Stimulated activated CD4-positive, alpha-beta T cell treated with anti-CD3 and anti-CD28 coated beads, Interleukin-15, amount 100 ng/mL, for 24 hours (primary cell): Measurements from ENCODE around the gene ATP6V1G3.
"Not testable (repeated sequence)": the region's sequence is repeated elsewhere in the genome, so short reads cannot be mapped to it uniquely, and the experiment has no call there.

Source experiments
- DNase-seq: peaks from one replicate; pipeline ENCODE4 v3.0.0-alpha.2; 2020

The ATP6V1G3 gene, protein sequence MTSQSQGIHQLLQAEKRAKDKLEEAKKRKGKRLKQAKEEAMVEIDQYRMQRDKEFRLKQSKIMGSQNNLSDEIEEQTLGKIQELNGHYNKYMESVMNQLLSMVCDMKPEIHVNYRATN

DNA sequence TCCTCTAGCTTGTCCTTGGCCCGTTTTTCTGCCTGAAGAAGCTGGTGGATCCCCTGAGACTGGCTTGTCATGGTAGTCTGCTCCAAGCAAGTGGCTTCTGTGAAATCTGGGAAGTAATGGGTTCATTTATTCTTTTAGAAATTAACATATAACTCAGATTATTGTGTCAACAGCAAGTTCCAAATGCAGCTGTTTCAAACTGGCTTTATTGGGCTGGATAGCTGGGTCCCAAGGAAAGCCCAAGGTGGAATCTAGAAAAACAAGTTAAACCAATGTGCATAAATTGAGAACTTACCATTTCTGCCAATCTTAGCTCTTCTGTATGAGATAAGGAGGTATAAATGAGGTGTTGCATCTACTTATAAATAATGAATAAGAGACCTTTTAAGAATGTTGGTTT, at the start of gene ATP6V1G3:
ATP6V1G3 (minus strand) TSS at position 101 of the 400 bp plus-strand sequence; CDS start at position 71, 30 bp downstream.
- no peak for DNase-seq

DNA sequence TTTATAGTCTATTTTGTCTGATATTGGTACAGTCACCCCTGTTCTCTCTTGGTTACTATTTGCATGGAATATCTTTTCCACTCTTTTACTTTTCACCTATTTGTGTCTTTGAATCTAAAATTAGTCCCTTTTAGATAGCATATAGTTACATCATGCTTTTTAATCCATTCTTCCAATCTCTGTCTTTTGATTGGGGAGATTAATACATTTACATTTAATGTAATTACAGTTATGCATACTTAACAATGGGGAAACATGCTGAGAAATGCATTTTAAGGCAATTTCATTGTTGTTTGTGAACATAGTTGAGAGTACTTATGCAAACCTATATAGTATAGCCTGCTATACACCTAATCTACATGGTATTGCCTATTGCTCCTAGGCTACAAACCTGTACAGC, 48.4 kb upstream of the ATP6V1G3 start:
- no peak for DNase-seq

DNA sequence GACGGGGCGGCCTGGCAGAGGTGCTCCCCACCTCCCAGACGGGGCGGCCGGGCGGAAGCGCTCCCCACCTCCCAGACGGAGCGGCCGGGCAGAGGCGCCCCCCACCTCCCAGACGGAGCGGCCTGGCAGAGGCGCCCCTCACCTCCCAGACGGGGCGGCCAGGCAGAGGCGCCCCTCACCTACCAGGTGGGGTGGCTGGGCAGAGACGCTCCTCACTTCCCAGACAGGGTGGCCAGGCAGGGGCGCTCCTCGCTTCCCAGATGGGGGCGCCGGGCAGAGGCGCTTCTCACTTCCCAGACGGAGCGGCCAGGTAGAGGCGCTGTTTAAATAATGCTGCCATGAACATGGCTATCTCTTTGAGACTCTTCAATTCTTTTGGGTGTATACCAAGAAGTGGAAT, 43.7 kb upstream of the ATP6V1G3 start:
- no peak for DNase-seq

DNA sequence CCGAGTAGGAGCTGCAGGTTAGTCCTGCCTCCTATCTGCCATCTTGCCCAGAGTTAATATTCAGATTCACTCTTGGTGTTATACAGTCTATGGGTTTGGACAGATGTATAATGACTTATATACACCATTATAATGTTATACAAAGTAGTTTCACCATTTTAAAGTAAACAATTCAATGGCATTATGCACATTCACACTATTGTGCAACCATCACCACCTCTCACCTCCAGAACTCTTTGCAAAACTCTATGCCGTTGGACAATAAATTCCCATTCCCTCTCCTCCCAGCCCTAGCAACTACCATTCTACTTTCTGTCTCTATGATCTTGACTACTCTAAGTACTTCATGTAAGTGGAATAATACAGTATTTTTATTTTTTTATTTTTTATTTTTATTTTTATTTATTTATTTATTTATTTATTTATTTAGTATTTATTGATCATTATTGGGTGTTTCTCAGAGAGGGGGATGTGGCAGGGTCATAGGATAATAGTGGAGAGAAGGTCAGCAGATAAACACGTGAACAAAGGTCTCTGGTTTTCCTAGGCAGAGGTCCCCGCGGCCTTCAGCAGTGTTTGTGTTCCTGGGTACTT, 42.8 kb upstream of the ATP6V1G3 start:
- DNase-seq, result not testable (repeated sequence)

DNA sequence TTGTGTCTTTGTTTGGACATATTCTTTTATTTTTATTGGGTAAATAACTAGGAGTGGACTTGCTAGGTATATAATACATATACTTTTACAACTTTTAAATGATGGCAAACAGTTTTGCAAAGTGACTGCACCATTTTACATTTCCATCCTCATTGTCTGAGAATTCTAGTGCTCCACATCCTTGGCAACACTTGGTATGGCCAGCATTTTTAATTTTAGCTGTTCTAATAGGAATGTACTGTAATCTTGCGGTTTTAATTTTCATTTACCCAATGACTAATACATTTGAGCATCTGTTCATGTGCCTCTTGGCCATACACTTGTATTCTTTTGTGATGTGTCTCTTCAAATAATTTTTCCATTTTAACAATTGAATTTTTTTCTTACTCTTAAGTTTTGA, 37.0 kb upstream of the ATP6V1G3 start:
- no peak for DNase-seq

DNA sequence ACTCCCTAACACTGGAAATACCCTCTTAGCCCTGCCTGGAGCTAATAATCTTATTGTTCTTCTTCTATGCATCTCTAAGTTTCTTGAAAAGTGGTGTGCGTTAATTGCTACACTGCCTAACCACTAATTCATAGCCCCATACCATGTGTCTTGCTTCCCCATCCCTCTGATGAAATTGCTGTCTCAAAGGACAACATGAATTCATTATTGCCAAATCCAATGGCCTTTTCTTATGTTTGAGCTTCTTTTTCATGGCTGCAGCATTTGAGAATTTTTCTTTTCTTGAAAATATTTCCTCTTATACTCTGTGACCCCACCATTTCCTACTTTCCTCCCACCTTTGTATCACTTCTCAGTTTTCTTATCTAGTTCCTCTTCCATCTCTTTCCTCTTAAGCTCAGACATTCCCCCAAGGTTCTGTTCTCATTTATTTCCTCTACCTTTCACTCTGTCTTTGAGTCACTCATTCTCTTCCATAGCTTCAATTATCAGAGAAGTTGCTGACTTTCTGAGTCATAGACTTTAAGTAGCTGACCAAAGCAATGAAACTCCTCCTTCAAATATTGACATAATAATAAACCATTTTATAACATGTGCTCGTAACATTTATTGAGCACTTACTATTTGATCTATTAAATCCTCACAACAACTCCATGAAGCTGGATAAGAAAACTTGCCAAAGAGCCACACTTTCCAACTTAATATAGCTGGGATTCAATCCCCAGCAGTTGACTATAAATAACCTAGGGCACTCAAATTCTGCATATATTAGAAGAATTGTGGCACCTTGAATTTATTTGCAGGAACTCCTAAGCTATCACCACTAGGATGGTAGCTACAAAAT, 35.5 kb upstream of the ATP6V1G3 start:
- no peak for DNase-seq

DNA sequence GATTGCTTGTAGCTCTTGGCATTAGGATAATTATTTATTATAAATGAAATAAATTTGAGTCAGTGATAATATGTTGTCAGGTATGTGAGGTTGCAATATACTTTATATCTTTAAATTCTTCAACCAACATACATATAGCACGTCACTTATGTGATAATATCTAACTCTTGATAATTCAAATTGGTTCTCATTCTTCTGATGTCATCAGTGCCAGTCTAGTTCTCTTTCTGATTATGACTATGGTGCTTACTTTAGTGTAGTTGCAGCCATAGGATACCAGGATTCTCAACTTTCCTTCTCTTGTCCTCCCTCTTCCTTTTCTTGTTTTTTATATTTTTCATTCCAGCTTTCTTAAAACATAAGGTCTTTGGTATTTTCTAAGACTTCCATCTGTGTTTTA, 34.8 kb upstream of the ATP6V1G3 start:
- no peak for DNase-seq

DNA sequence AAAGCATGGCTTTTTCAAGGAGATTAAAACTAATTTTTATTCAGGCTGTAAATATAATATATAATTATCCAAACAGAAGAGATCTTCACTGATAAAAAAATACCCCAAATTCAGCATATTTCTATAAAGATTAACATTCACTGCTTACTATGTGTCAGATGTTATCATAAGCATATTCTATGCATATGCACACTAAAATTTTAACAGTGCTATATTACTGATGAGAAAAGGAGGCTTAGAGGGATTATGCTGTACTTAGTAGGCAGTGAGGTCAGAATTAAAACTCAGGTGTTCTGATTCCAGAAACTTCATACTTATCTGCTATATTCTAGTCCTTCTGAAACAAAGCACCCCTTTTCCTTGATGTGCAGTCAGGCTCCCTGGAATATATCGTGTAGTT, 33.8 kb upstream of the ATP6V1G3 start:
- no peak for DNase-seq

DNA sequence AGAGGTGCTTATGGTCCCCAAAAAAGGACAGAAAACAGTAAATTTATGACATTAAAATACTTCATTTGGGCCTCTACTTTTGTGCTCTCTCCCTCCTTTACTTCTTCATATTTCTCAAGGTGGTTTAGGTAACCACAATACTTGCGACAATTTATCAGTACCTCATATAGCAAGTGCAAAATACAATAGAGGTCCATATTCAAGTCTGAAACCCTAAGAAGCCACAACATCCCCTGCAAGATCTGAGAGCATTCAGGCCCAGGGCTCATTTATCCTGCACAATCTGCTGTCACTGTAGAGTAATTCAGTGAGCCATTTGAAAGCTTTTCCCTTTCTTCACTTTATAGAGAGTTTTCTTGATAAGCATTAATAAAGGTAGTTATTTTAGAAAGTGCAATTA, 24.2 kb upstream of the ATP6V1G3 start:
- no peak for DNase-seq

DNA sequence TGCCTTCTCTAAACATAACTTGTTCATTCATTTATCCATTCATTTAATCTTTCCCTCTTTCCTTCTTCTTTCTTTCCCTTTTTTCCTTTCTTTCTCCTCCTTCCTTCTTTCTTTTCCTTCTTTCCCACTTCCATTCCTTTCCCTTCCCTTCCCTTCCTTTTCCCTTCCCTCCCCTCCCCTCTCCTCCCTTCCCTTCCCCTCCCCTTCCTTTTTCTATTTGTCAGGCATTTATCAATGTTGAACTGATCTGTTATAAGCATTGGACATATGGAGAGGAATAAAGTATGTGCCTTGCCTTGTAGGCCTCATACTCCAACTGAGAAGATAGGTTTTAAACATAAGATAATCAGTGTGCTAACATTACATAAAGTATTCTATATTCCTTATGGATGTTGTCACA, 23.7 kb upstream of the ATP6V1G3 start:
- no peak for DNase-seq

DNA sequence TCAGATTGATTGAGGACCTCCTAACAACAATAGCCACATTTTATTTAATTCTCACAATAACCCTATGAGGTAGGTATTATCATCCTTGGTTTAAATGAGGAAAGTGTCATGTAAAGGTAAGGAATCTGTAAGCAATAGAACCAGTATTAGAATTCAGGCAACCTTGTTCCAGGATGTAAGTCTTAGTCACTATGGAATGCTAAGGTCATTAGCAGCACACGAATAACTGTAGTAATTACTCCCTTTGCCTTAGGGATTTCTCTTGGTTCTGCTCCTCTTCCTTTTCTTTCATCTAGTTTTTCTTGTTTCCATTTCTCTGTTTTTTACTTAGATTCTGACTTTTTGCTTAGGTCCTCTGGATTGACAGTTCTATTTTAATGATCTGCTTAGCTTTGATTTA, 23.1 kb upstream of the ATP6V1G3 start:
- DNase-seq, result no peak

DNA sequence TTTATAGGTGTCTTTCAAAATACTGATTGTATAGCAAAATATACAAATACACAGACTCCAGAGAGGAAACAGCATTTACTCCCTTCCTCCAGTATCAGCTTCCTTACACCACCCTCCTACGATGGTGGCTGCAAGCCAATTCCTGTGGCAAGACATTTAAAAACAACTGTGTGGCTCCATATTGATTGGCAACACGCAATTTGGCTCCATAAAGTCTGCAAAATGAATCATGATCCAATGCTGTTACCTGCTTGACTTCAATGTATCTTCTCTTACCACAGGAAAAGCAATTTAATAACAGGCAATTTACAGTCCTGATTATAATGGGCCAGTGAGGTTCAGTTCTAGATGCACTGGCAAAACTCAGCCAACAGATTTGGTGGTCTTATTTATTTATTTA, 19.7 kb upstream of the ATP6V1G3 start:
- no peak for DNase-seq

DNA sequence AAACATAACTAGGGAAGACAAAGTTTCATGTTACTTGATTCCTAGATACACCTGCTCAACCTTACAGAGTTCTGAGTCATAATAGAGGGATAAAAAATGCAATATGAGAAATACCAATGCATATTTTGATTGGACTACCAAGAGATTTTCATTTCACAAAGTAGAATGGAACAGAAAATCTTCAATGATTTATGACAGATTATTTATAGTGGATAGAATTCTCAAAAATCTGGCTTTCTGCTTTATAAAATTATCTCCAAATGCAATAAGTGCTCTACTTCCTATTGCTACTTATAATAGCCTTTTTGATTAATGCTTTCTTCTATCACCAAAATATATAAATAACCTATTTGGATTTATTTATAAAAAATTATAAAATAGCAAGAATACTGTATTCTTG, 18.9 kb upstream of the ATP6V1G3 start:
- no peak for DNase-seq

DNA sequence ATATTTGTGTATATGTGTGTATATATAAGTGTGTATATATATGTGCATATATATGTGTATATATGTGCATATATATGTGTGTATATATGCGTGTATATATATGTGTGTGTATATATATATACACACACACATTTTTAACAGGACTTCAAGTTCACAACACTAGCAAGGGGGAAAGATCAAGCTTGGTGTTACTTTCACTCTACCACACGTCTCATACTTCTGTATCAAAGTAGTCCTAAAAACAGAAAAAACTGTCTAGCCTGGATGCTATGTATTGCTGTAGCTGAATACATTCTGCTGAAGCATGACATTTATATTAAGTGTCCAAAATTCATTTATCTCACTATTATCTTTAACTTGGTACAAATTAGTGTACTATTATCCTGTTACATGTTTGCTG, 17.9 kb upstream of the ATP6V1G3 start:
- DNase-seq, result no peak

DNA sequence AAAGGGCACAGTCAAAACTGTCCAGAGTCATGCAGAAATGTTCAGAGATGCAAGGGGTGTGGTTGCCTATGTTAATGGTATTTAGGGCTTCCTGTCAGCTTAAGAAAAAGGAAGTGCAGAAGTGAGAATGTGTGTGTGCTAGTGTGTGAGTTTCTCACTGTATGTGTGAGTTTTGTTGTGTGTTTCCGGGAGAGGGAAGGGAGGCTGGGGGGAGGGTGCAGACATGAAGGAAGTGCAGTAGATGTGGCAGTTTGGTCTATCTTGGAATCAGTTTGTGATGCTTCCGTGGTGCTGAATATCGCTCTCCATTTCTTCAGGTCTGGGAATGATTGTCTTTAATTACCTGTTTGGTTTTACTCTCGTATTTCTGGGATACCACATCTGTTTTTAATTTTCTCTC, 16.5 kb upstream of the ATP6V1G3 start:
- peak; percentile 66 for DNase-seq

DNA sequence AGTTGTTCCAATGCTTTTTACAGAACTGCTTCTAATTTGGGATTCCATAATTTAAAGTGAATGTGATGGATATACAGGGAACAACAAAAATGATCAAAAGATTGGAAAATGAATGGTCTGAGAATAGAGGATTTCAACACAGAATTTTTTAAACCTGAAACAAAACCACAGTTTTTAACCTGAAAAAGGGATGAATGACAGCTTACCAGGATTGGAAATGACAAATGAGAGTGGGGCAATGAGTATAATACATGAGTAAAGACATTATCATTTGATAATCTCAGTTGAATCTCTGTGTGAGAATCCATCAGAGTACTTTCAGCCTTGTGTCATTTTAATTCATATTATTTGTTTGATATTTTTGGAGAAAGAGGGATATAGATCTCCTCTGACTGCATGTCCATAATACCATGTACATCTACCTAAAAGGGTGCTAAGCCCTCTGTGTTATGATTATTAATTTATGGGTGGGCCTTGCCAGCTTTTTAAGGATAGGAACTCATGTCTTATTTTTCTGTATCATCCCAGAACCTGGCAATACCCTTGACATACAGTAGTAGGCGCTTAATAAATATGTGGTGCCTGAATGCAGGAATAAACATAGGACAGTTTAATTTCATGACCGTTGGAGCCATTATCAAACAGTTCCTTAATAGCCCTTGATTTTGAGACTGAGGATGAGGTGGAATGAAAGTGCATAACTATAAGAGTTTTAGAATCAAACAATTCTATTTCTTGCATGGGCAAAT, 12.4 kb upstream of the ATP6V1G3 start:
- no peak for DNase-seq

DNA sequence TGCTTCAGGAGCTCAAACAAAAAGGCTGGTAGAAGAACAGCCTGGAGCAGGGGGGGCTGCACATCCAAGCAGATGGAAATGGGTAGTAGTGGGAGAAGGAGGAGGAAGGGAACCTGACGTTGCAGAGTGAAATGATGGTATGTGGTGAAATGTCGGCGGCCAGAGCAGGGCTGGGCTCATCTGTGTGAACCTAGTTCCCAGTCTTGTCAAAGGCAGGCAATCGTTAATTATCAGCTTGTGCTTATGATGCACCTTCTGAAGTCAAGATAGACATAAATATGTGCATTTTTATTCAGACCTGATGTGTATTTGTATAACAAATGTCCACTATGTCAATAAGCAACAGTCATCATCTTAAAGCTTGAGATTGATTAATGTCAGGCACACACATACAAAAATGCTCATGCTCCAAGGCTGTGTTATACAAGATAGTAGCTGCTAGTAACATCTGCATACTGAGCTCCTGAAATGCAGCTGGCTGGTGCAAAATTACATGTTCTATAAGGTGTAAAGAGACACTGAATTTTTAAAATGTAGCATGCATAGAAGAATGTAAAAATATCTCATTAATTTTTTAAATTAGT, 10.6 kb upstream of the ATP6V1G3 start:
- no peak for DNase-seq

DNA sequence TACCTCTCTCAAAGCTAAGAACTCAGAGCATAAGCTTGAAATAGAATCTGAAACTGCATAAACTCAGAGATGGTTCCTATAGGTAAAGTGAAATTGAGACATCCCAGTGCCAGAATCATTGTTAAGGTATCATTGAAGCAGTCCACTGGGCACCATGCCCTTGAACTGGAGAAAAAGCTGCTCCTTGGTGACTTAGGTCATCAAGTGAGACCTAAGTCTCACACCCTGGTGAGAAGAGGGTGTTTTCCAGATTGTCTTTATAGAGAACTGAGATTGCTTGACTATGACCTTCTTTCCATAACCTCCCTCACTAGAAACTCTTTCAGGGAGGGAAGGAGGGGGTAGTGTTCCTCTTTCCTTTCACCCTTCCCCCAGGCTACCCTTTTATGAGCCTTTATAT, 9.4 kb upstream of the ATP6V1G3 start:
- DNase-seq, result no peak

DNA sequence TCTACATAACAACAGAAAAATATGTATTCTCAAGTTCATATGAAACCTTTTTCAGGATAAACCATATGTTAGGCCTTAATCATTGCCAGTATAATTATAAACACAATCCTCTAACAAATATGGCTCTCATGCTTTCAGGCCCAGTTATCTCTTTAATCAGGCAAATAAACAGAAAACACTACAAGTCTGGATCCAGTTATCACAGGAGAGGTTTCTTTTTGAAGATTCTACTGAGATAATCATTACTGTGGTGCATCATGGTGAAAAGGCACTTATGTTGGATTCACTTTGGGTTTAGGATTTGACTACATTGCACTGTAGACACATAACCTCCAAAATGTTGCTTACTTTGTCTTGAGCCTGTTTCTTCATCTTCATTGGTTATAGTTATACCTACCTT, 8.4 kb upstream of the ATP6V1G3 start:
- no peak for DNase-seq

DNA sequence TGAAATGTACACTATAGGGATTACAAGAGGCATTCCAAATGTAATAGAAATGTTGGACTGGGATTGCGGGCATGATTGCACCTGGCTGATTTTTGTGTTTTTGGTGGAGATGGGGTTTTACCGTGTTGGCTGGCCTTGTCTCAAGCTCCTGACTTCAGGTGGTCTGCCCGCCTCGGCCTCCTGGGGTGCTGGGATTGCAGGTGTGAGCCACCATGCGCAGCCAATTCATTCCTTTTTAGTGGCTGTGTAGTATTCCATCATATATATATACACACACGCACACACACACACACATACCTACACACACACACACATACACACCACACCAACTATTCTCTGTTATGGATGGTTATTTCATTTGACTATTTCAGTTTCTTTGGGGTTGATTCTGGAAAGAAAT, 4.7 kb upstream of the ATP6V1G3 start:
- no peak for DNase-seq

DNA sequence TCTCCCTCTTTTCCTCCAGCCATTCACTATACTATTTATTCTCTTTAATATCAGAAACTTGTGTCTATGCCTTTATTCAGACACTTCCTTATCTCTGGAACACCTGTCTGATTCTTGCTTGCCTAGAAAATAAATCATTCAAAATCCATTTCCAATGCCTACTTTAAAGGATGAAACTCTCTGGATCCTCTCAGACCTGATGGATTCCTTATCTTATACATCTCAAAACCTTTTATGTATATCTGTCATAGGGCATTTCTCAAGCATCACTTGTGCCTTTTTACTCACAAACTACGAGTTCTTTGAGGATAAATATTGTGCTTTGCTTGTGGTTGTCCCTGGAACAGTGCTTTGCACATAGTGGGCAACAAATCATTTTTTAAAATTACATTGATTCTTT, 3.8 kb upstream of the ATP6V1G3 start:
- DNase-seq, result no peak

DNA sequence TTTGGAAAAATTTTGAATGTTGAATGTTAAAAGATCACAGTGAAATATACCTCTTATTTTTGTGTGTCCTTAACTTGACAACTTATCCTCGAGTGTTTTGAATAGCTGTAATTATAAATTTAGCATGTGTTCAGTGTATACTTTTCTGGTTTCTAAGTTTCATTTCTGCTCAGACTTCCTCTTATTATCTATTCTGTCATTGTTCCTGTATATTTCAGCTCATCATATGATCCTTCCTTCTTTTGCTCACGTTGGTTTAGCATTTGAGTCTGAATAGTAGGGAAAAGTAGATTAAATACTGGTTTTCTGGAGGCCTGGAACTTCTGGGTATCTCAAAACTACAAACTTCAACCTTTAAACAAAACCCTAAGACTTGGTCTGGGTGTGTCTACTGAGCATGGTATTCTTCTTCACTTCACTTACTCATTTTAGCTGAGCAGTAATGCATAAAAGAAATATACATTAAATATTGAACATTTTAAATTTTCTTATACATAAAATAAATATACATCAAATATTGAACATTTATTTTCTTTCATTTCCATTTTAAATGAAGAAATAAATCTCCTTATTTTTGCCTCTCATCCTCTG, 3.3 kb upstream of the ATP6V1G3 start:
- DNase-seq, result no peak

DNA sequence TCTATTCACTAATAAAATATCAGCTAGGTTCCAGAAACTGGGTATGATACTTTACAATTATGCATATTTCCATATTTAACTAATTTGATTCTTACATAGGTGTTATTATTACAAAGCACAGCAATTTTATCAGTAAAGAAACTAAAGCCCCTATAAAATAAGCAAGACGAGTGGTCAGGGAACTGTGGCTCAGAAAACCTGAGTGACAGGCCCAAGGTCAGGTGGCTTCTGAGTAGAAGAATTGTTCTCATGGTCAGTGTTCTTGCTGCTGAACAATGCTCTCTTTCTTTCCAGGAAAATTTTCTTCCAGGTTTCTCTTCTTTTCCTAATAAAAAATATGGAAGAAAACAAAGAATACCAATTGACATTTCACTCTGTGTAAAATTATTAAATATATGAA, 2.2 kb upstream of the ATP6V1G3 start:
- no peak for DNase-seq
